ENCODE measurements around the gene NDUFAF2. TPM values are rescaled to one million over a fixed set of nuclear protein-coding genes. Genes with fewer than 3 reads are reported as not detected.
A peak's percentile ranks its signal among the peaks of the same experiment; 100 is the strongest.

Gene NDUFAF2
- total RNA-seq, 1 experiment from 2014 or later, result 66.8 TPM

DNA sequence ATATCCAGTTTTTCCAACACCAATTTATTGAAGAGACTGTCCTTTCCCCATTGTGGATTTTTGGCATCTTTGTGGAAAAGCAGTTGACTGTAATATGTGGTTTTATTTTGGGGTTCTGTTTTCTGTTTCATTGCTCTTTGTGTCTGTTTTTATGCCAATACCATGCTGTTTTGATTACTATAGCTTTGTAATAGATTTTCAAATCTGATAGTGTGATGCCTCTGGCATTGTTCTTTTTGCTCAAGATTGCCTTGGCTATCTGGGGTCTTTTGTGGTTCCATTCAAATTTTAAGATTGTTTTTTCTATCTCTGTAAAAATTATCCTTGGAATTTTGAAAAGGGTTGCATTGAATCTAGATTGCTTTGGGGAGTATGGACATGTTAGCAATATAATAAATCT is 99.5 kb downstream of the NDUFAF2 start:
- no peak overlapping the region for H3K27ac ChIP-seq
- H3K9me3 ChIP-seq (replicated peaks), result no peaks in the 10 kb centered on the region
- H3K27me3 ChIP-seq (replicated peaks), result no peaks in the 10 kb centered on the region
- DNase-seq (ENCODE audit: low read depth in 1 of 2, low spot score in 2 of 2), result no peak
- no peaks in the 10 kb centered on the region for H3K36me3 ChIP-seq
- H3K4me1 ChIP-seq (replicated peaks), result peaks cover 10% of the 10 kb centered on the region
- no peak overlapping the region for H3K4me3 ChIP-seq

DNA sequence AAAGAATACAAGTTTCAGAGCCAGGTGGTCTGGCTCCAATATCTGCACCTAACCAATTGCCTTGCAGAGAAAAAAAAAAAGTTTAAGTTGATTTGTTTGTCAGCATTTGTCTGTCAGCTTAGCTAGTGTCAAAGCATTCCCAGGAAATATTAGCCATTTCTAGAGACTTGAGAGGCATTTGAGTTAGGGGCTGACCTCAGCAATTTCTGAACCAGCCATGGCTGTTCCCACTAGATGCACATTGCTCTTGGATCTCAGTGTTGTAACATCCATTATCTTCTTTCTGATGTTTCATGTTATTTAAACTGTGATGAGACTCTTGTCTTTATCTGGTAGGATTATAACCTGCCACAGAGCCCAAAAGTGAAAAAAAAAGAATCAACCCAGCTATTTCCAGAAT is 102.3 kb downstream of the NDUFAF2 start:
- DNase-seq (ENCODE audit: low read depth in 1 of 2, low spot score in 2 of 2), result no peak
- H3K4me3 ChIP-seq, result no peak overlapping the region
- no peaks in the 10 kb centered on the region for H3K27me3 ChIP-seq (replicated peaks)
- no peaks in the 10 kb centered on the region for H3K36me3 ChIP-seq
- H3K27ac ChIP-seq, result no peak overlapping the region
- no peaks in the 10 kb centered on the region for H3K9me3 ChIP-seq (replicated peaks)
- peaks cover 33% of the 10 kb centered on the region for H3K4me1 ChIP-seq (replicated peaks)

DNA sequence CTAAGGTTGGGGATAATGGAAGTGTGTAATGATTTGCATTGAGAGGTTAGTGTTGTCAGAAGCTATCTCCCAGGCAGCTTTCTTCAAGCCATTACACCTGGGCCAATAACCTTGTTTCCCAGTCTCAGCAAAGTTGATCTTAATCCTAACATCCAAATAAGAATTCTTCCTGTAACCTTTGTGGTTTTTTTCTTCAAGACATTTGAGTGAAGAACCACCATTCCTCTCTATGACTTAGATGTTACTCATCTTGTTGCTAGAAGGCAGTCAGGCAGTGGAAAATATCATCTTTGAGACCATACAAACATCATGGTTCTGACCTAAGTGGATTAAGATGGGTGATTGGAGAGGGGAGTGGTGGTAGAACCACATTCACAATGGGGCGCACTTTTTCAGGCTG is 103.5 kb downstream of the NDUFAF2 start:
- H3K27ac ChIP-seq, result peak overlapping the region; percentile 16; the same call in 1 of the 2 replicates
- no peaks in the 10 kb centered on the region for H3K27me3 ChIP-seq (replicated peaks)
- H3K9me3 ChIP-seq (replicated peaks), result no peaks in the 10 kb centered on the region
- H3K36me3 ChIP-seq, result no peaks in the 10 kb centered on the region
- no peak overlapping the region for H3K4me3 ChIP-seq
- DNase-seq (ENCODE audit: low read depth in 1 of 2, low spot score in 2 of 2), result peak in 1 of 2 experiments; percentile 53
- H3K4me1 ChIP-seq (replicated peaks), result peaks cover 45% of the 10 kb centered on the region

DNA sequence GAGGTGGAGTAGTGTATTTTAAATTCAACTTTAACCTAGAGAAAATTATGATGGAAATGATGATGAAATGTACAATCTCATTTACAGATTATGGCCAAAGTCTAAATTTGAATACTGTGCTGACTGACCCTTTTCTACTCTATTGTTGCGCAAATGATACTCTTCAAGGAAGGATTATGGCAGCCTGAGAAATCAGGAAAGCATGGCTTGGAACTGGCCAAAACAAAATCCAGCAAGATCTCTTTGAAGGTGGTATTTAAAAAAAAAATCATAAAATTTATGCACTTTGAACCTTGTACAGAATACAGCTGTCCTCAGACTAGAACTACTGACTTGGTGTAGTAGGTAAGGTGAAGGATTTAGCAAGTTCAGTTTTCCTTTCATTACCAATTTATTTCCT is 105.3 kb downstream of the NDUFAF2 start:
- Histone ChIP-seq H3K4me3 (no peak overlapping the region), H3K4me1 (replicated peaks) (peaks cover 50% of the 10 kb centered on the region), H3K27me3 (replicated peaks) (no peaks in the 10 kb centered on the region), H3K9me3 (replicated peaks) (no peaks in the 10 kb centered on the region), H3K27ac (peak overlapping the region; percentile 65; the same call in 1 of the 2 replicates), H3K36me3 (no peaks in the 10 kb centered on the region)
- no peak for DNase-seq (ENCODE audit: low read depth in 1 of 2, low spot score in 2 of 2)

DNA sequence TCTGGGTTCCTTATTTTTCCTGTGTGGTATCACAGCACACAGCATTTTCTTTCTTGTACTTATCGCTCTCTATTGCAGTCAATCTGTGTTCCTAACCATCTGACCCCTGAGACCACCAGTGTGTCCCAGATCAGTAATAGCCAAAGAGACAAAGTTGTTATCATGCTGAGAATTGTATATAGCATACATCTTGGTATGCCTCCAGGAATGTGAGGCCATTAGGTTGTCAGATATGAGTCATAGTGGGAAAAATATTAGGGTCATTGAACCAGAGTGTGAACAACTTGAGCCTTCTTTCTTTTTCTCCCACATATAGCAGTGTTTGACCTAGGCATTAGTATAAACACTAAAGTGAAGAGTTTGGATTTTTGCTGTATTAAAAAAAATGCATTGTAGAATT is 106.3 kb downstream of the NDUFAF2 start:
- peaks cover 50% of the 10 kb centered on the region for H3K4me1 ChIP-seq (replicated peaks)
- H3K9me3 ChIP-seq (replicated peaks), result no peaks in the 10 kb centered on the region
- DNase-seq (ENCODE audit: low read depth in 1 of 2, low spot score in 2 of 2), result peak in 1 of 2 experiments; percentile 71
- no peak overlapping the region for H3K4me3 ChIP-seq
- H3K27ac ChIP-seq, result peak overlapping the region; percentile 65
- H3K27me3 ChIP-seq (replicated peaks), result no peaks in the 10 kb centered on the region
- no peaks in the 10 kb centered on the region for H3K36me3 ChIP-seq

DNA sequence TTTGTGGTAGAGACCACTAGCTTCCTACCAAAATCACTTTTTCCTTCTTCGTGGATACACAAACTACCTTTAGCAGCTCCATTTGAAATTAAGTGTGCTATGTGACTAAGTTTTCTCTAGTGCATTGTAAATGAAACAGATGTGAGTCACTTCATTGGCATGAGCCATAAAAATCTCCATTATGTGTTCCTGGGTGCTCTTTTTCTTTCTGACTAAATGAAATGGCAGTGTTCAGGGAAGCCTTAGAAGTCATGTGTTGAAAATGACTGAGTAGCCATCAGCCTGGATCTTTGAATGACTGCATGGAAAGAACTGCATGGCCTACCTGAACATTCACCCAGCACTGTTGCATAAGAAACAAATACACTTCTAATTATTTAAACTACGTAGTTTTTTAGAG is 107.9 kb downstream of the NDUFAF2 start:
- Histone ChIP-seq H3K27ac (peak overlapping the region; percentile 65), H3K9me3 (replicated peaks) (no peaks in the 10 kb centered on the region), H3K4me1 (replicated peaks) (peaks cover 50% of the 10 kb centered on the region), H3K36me3 (no peaks in the 10 kb centered on the region), H3K4me3 (no peak overlapping the region), H3K27me3 (replicated peaks) (no peaks in the 10 kb centered on the region)
- DNase-seq (ENCODE audit: low read depth in 1 of 2, low spot score in 2 of 2), result peak; percentile 51 to 93

DNA sequence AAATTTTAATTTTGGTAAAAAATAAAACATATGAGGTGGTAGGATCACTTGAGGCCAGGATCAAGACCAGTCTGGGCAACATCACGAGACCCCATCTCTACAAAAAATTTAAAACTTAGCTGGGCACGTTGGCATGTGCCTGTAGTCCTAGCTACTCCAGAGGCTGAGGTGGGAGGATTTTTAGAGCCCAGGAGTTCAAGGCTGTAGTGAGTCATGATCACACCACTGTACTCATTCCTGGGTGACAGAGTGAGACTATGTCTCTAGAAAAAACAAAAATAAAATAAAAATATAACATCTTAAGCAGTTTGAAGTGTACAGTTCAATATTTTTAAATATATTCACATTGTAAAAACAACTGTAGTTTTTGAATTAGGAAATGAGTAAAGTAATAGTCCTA is 108.9 kb downstream of the NDUFAF2 start:
- no peak overlapping the region for H3K4me3 ChIP-seq
- no peaks in the 10 kb centered on the region for H3K27me3 ChIP-seq (replicated peaks)
- no peak for DNase-seq (ENCODE audit: low read depth in 1 of 2, low spot score in 2 of 2)
- no peaks in the 10 kb centered on the region for H3K9me3 ChIP-seq (replicated peaks)
- H3K36me3 ChIP-seq, result no peaks in the 10 kb centered on the region
- H3K27ac ChIP-seq, result peak overlapping the region; percentile 65; the same call in 1 of the 2 replicates
- peaks cover 40% of the 10 kb centered on the region for H3K4me1 ChIP-seq (replicated peaks)

DNA sequence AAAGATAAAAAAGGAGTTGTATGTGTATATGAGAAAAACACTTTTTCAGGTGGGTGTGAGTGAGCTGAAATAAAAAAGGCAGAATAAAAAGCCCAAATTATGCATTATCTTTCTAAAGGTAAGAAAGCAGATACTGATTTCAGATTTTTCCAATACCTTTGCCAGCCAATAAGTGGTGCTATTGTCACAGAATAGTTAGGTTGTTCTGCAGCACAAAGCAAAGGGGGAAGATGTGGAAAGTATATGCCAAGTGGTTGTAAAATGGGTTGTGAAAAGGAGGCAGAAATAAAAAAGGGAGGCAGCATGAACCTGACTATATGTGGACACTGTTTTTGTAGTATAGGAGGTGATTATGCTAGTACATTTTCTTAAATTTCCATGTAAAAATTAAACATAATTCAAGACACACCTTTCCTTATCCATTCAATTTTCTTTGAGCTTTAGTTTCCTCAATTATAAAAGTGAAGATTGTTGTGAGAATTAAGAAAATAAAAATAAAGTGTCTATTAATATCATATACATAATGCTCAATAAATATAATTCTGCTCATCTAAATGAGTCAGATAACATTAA is 110.5 kb downstream of the NDUFAF2 start:
- Histone ChIP-seq H3K27ac (no peak overlapping the region), H3K4me1 (replicated peaks) (peaks cover 35% of the 10 kb centered on the region), H3K27me3 (replicated peaks) (no peaks in the 10 kb centered on the region), H3K4me3 (no peak overlapping the region), H3K36me3 (no peaks in the 10 kb centered on the region), H3K9me3 (replicated peaks) (no peaks in the 10 kb centered on the region)
- DNase-seq (ENCODE audit: low read depth in 1 of 2, low spot score in 2 of 2), result peak in 1 of 2 experiments; percentile 32

DNA sequence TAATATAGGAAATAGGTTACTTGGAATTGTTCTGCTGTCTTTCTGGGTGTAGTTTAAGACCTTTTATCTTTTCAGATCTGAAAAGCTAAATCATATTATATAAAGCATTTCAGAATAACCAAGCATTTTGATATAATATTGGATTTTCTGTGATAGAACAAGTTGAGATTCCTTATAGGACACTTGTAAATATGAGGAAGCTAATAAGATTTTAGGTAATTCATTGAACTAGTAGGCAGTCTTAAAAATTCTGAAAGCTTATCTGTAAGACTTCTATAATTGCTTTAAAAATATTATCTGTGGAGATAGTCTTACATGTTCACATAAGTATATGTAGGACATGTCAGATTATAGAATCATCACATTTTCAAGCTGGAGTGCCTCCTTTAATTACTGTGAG is 114.5 kb downstream of the NDUFAF2 start:
- Histone ChIP-seq H3K4me3 (no peak overlapping the region), H3K27me3 (replicated peaks) (no peaks in the 10 kb centered on the region), H3K27ac (no peak overlapping the region), H3K4me1 (replicated peaks) (no peaks in the 10 kb centered on the region), H3K9me3 (replicated peaks) (no peaks in the 10 kb centered on the region; the same call in 1 of the 2 replicates), H3K36me3 (no peaks in the 10 kb centered on the region)
- no peak for DNase-seq (ENCODE audit: low read depth in 1 of 2, low spot score in 2 of 2)

DNA sequence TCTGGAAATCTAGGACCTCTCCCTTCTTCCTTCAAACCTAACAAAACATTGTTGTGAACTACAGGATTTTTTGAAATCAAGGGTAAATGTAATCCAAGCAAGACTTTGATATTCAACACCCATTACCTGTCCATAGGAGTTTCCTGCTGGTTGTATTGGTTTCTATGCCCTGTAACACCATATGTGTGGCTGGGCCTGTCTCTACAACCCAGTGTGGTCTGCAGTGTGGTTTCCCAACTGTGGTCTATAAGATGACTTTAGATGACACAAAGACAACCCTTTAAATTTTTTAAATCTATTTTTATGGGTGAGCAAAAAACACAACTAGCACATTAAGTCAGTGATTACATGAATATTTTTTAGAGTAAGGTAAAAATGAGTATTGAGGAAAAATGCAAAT is 124.1 kb downstream of the NDUFAF2 start:
- Histone ChIP-seq H3K36me3 (no peaks in the 10 kb centered on the region), H3K9me3 (replicated peaks) (no peaks in the 10 kb centered on the region), H3K4me1 (replicated peaks) (no peaks in the 10 kb centered on the region), H3K27me3 (replicated peaks) (no peaks in the 10 kb centered on the region), H3K4me3 (no peak overlapping the region), H3K27ac (no peak overlapping the region)
- no peak for DNase-seq (ENCODE audit: low read depth in 1 of 2, low spot score in 2 of 2)

DNA sequence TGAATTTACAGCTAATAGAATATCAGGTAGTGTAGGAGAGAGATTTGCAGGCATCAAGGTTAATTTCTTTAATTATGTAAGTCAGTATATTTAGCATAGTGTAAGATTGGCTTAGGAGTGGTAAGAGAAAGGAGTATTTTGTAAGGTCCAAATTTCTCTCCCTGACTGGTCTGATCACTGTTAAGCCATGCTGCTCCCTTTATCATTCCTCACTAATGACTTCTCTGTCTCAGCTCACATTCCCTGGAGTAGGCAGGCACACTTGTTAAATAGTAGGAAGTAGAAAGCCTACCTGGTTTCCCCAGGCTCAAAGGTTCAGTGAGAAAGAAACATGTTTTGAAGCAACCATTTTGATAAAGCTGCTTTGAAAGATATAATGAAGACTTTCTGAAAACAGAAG is 126.5 kb downstream of the NDUFAF2 start:
- Histone ChIP-seq H3K9me3 (replicated peaks) (no peaks in the 10 kb centered on the region), H3K27me3 (replicated peaks) (no peaks in the 10 kb centered on the region), H3K36me3 (no peaks in the 10 kb centered on the region), H3K4me1 (replicated peaks) (no peaks in the 10 kb centered on the region), H3K4me3 (no peak overlapping the region), H3K27ac (no peak overlapping the region)
- no peak for DNase-seq (ENCODE audit: low read depth in 1 of 2, low spot score in 2 of 2)

DNA sequence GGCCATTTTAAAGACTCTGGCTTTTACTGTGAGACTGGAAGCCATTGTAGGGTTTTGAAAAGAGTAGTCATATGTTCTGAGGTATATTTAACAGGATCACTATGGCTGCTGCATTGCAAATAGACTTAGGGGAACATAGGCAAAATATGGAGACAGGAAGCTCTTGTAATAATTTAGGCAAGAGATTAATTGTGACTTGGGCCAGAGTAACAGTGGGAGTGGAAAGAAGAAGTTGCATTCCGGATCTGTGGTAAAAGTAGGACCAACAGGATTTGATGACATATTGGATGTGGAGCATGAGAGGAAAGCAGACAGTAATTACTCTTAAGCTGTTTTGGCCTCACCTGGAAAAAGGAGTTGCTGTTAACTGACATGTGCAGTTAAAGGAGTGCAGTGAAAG is 131.6 kb downstream of the NDUFAF2 start:
- Histone ChIP-seq H3K4me1 (replicated peaks) (no peaks in the 10 kb centered on the region), H3K27ac (no peak overlapping the region), H3K4me3 (no peak overlapping the region), H3K9me3 (replicated peaks) (no peaks in the 10 kb centered on the region), H3K27me3 (replicated peaks) (no peaks in the 10 kb centered on the region), H3K36me3 (no peaks in the 10 kb centered on the region)
- no peak for DNase-seq (ENCODE audit: low read depth in 1 of 2, low spot score in 2 of 2)

DNA sequence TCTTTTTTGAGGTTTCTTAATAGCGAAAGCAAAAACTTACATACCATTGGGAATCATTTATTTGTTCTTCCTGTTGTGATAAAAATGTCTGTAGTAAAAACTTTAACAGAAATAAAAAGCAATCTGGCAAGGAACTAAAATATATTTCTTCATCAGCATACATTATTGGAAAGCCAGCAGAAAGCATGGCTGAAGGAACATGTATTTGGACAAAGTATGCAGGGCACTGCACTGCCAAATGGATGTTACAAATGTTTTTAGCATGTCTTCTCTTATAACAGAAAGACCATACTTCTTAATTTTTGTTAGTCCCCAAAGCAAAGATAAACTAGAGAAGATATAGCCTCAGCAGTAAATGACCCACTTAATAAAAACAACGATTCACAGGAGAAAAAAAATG is 136.7 kb downstream of the NDUFAF2 start:
- Histone ChIP-seq H3K9me3 (replicated peaks) (no peaks in the 10 kb centered on the region), H3K27me3 (replicated peaks) (no peaks in the 10 kb centered on the region), H3K4me1 (replicated peaks) (peaks cover 5% of the 10 kb centered on the region; the same call in 1 of the 2 replicates), H3K36me3 (no peaks in the 10 kb centered on the region), H3K4me3 (no peak overlapping the region), H3K27ac (no peak overlapping the region)
- DNase-seq (ENCODE audit: low read depth in 1 of 2, low spot score in 2 of 2), result no peak

DNA sequence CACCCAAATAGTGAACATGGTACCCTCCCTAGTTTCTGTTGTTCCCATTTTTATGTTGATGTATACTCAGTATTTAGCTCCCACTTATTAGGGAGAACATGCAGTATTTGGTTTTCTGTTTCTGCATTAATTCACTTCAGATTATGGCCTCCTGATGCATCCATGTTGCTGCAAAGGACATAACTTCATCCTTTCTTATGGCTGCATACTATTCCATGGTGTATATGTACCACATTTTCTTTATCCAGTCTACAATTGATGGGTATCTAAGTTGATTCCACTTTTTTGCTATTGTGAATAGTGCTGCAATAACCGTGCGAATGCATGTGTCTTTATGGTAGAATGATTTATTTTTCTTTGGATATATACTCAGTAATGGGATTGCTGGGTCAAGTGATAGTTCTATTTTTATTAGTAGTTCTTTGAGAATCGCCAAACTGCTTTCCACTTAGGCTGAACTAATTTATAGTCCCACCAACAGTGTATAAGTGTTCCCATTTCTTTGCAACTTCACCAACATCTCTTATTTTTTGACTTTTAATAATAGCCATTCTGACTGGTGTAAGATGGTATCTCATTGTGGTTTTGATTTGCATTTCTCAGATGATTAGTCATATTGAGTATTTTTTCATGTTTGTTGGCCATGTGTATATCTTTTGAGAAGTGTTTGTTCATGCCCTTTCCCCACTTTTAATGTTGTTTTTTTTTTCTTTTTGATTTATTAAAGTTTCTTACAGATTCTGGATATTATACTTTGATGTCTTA is 137.7 kb downstream of the NDUFAF2 start:
- DNase-seq (ENCODE audit: low read depth in 1 of 2, low spot score in 2 of 2), result peak in 1 of 2 experiments; percentile 50
- Histone ChIP-seq H3K4me1 (replicated peaks) (peaks cover 5% of the 10 kb centered on the region; the same call in 1 of the 2 replicates), H3K4me3 (no peak overlapping the region), H3K27me3 (replicated peaks) (no peaks in the 10 kb centered on the region), H3K36me3 (no peaks in the 10 kb centered on the region), H3K27ac (no peak overlapping the region), H3K9me3 (replicated peaks) (no peaks in the 10 kb centered on the region)

Measured in SJSA1 (cell line).